ENCODE results near the gene ATG7. TPM values are rescaled to one million over a fixed set of nuclear protein-coding genes. Genes with fewer than 3 reads are reported as not detected.
"Not testable (repeated sequence)": the region's sequence is repeated elsewhere in the genome, so short reads cannot be mapped to it uniquely, and the experiment has no call there.

ATG7 gene
- total and polyA plus RNA-seq, 2 experiments from 2014 or later = 22.2 to 22.9 TPM

- Histone ChIP-seq H3K27me3 (no peaks in the 10 kb centered on the region), H3K27ac (no peak overlapping the region), H3K9me3 (ENCODE audit: low read depth) (no peaks in the 10 kb centered on the region), H3K4me3 (no peak overlapping the region), H3K4me1 (ENCODE audit: low read depth) (no peaks in the 10 kb centered on the region), H3K36me3 (no peaks in the 10 kb centered on the region)
- no peak for DNase-seq (ENCODE audit: low read depth in 1 of 2, low spot score in 1 of 2)
- TF ChIP-seq, protein P1, sequence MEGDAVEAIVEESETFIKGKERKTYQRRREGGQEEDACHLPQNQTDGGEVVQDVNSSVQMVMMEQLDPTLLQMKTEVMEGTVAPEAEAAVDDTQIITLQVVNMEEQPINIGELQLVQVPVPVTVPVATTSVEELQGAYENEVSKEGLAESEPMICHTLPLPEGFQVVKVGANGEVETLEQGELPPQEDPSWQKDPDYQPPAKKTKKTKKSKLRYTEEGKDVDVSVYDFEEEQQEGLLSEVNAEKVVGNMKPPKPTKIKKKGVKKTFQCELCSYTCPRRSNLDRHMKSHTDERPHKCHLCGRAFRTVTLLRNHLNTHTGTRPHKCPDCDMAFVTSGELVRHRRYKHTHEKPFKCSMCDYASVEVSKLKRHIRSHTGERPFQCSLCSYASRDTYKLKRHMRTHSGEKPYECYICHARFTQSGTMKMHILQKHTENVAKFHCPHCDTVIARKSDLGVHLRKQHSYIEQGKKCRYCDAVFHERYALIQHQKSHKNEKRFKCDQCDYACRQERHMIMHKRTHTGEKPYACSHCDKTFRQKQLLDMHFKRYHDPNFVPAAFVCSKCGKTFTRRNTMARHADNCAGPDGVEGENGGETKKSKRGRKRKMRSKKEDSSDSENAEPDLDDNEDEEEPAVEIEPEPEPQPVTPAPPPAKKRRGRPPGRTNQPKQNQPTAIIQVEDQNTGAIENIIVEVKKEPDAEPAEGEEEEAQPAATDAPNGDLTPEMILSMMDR (IDR thresholded peaks at IDR 0.05; ENCODE audit: low read depth, low read length) = no peak
Observed at GRCh38 chr3:11251807-11252176, 20.4 kb upstream of the ATG7 start.

DNA sequence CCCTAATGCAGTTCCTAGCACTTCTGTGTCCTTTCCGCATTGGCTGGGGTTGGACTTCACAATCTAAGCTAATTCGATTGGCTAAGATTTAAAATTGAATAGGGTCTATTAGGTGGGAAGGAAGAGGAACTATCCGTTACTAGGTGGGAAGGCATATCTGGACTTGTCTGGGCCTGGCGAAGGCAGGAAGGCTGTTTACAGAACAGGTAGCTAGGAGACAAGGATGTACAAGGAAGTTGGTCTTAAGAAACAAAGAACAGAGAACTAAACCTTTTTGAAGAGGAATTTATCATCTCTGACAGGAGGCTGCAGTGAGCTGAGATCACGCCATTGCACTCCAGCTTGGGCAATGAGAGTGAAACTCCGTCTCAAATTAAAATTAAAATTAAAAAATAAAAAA is 17.3 kb upstream of the ATG7 start:
- DNase-seq (ENCODE audit: low read depth in 1 of 2, low spot score in 1 of 2) = no peak
- no peaks in the 10 kb centered on the region for H3K36me3 ChIP-seq
- H3K4me1 ChIP-seq (ENCODE audit: low read depth) = no peaks in the 10 kb centered on the region
- TF ChIP-seq, protein P1 (IDR thresholded peaks at IDR 0.05; ENCODE audit: low read depth, low read length) = no peak
- no peak overlapping the region for H3K4me3 ChIP-seq
- H3K27me3 ChIP-seq = no peaks in the 10 kb centered on the region
- no peak overlapping the region for H3K27ac ChIP-seq
- no peaks in the 10 kb centered on the region for H3K9me3 ChIP-seq (ENCODE audit: low read depth)

GRCh38 chr3:11255537-11255936 is 16.7 kb upstream of the ATG7 start:
- not testable (repeated sequence) for H3K27me3 ChIP-seq; H3K36me3 ChIP-seq; H3K9me3 ChIP-seq (ENCODE audit: low read depth); H3K27ac ChIP-seq; H3K4me1 ChIP-seq (ENCODE audit: low read depth); DNase-seq (ENCODE audit: low read depth in 1 of 2, low spot score in 1 of 2); H3K4me3 ChIP-seq

GRCh38 chr3:11258958-11259357 is 13.2 kb upstream of the ATG7 start:
- no peaks in the 10 kb centered on the region for H3K36me3 ChIP-seq
- TF ChIP-seq, protein P1 (IDR thresholded peaks at IDR 0.05; ENCODE audit: low read depth, low read length) = no peak
- H3K4me1 ChIP-seq (ENCODE audit: low read depth) = no peaks in the 10 kb centered on the region
- H3K4me3 ChIP-seq = no peak overlapping the region
- peaks cover 20% of the 10 kb centered on the region for H3K27me3 ChIP-seq
- no peak overlapping the region for H3K27ac ChIP-seq
- DNase-seq (ENCODE audit: low read depth in 1 of 2, low spot score in 1 of 2) = no peak
- H3K9me3 ChIP-seq (ENCODE audit: low read depth) = no peaks in the 10 kb centered on the region

- peaks cover 34% of the 10 kb centered on the region for H3K27me3 ChIP-seq
- TF ChIP-seq, protein P1 (IDR thresholded peaks at IDR 0.05; ENCODE audit: low read depth, low read length) = no peak
- no peaks in the 10 kb centered on the region for H3K9me3 ChIP-seq (ENCODE audit: low read depth)
- no peak overlapping the region for H3K4me3 ChIP-seq
- H3K27ac ChIP-seq = no peak overlapping the region
- H3K4me1 ChIP-seq (ENCODE audit: low read depth) = no peaks in the 10 kb centered on the region
- DNase-seq (ENCODE audit: low read depth in 1 of 2, low spot score in 1 of 2) = no peak
- H3K36me3 ChIP-seq = no peaks in the 10 kb centered on the region
Observed at GRCh38 chr3:11260460-11260859, 11.7 kb upstream of the ATG7 start.

GRCh38 chr3:11269007-11269406 is 3.2 kb upstream of the ATG7 start:
- no peak overlapping the region for H3K27ac ChIP-seq
- no peaks in the 10 kb centered on the region for H3K9me3 ChIP-seq (ENCODE audit: low read depth)
- no peak for DNase-seq (ENCODE audit: low read depth in 1 of 2, low spot score in 1 of 2)
- no peak overlapping the region for H3K4me3 ChIP-seq
- TF ChIP-seq, protein P1 (IDR thresholded peaks at IDR 0.05; ENCODE audit: low read depth, low read length) = no peak
- no peaks in the 10 kb centered on the region for H3K36me3 ChIP-seq
- H3K27me3 ChIP-seq = peaks cover 21% of the 10 kb centered on the region
- no peaks in the 10 kb centered on the region for H3K4me1 ChIP-seq (ENCODE audit: low read depth)

Measured in cardiac muscle cell (in vitro differentiated cells and primary cell).